ENCODE results near the gene HORMAD2. TPM values are rescaled to one million over a fixed set of nuclear protein-coding genes. Genes with fewer than 3 reads are reported as not detected.

Gene HORMAD2
- total and polyA plus RNA-seq, 2 donors (not counting 3 experiments of a cell fraction or from before 2014, with no cell fraction given), result not detected

DNA sequence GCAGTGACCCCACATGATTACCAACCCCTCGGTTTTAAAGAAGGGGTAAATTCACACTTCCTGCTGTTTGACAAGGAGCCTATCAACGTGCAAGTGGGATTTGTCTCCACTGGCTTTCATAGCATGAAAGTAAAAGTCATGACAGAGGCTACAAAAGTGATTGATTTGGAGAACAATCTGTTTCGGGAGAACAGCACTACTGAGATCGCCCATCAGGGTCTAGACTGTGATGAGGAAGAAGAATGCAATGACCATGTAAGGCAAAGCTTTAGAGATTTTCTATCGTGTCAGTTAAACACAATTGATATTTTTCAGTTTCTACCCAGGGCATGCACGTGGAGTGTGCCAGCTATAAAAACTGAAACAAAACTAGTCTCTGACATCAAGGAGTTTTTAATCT is 41.7 kb downstream of the HORMAD2 start:
- H3K9me3 ChIP-seq (replicated peaks; ENCODE audit: control insufficient read depth, insufficient read depth, low read length), result no peaks in the 10 kb centered on the region
- intact Hi-C loops (cut with micrococcal nuclease), result no loop called here
- H3K27ac ChIP-seq (ENCODE audit: insufficient read depth, low read depth, low read length), result no peak overlapping the region
- no TSS peak for BruUV-seq (replicated peaks)
- no peak overlapping the region for H3K4me3 ChIP-seq (replicated peaks in 1 of 3; ENCODE audit: insufficient read depth in 1 of 3, low read depth in 1 of 3, low read length in 3 of 3)
- ChIA-PET CTCF (interaction anchor here (1.3 to 1.5 kb wide), 2 partner anchors 13 to 134 kb away, joined by 3 read pairs; no protein-coding TSS in a partner anchor), POLR2A (no interaction called here)
- H3K36me3 ChIP-seq (ENCODE audit: control insufficient read depth in 2 of 2, extremely low read depth in 1 of 2, insufficient read depth in 2 of 2, low read length in 2 of 2), result no peaks in the 10 kb centered on the region
- no peaks in the 10 kb centered on the region for H3K4me1 ChIP-seq (ENCODE audit: control insufficient read depth, extremely low read depth, insufficient read depth, low read length)
- peaks cover 30 to 46% of the 10 kb centered on the region in 2 experiments for H3K27me3 ChIP-seq (ENCODE audit: control insufficient read depth in 2 of 2, insufficient read depth in 2 of 2, low read length in 2 of 2)
- H3K9me1 ChIP-seq (replicated peaks; ENCODE audit: control insufficient read depth, extremely low read depth, insufficient read depth, low read length), result no peaks in the 10 kb centered on the region
- TF ChIP-seq GATA2 (IDR thresholded peaks at IDR 0.05; ENCODE audit: insufficient read depth, insufficient read length, low read depth, low read length) (no peak), EZH2 (IDR thresholded peaks at IDR 0.05; ENCODE audit: borderline replicate concordance, low read depth, low read length, severe bottlenecking) (no peak)
- no peak overlapping the region for H3K9ac ChIP-seq (replicated peaks; ENCODE audit: extremely low read depth, insufficient read depth, low read length)
- H2AFZ ChIP-seq (ENCODE audit: low read depth, low read length), result no peak overlapping the region
- H4K20me1 ChIP-seq (replicated peaks; ENCODE audit: control insufficient read depth, extremely low read depth, insufficient read depth, low read length), result no peaks in the 10 kb centered on the region
- no peak overlapping the region for H3K4me2 ChIP-seq (ENCODE audit: insufficient read depth, low read length)
- FAIRE-seq, result no peak
- no peak for DNase-seq (ENCODE audit: low read depth, low spot score)
- dilution Hi-C loops (cut with MboI; ENCODE audit: extremely low pct_ligation_motif_present, low sequenced_read_pairs), result no loop called here
- H3K79me2 ChIP-seq (ENCODE audit: control insufficient read depth, insufficient read depth, low read length), result no peaks in the 10 kb centered on the region

DNA sequence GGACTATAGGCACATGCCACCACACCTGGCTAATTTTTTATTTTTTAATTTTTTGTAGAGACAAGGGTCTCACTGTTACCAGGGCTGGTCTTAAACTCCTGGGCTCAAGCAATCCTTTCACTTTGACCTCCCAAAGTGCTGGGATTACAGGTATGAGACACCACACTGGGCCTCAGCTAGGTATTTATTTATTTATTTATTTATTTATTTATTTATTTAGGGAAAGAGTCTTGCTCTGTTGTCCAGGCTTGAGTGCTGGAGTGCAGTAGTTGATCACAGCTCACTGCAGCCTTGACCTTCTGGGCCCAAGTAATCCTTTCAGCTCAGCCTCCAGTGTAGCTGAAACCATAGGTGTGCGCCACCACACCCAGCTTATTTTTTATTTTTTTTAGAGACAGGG is 43.2 kb downstream of the HORMAD2 start:
- TF ChIP-seq FOS (IDR thresholded peaks at IDR 0.05; ENCODE audit: borderline replicate concordance, insufficient read depth, low read length) (no peak), MYC (IDR thresholded peaks at IDR 0.05; ENCODE audit: low read depth, low read length) (no peak), POLR2A (IDR thresholded peaks at IDR 0.05; ENCODE audit: low read depth, low read length) (no peak), EZH2 (IDR thresholded peaks at IDR 0.05; ENCODE audit: borderline replicate concordance, low read depth, low read length, severe bottlenecking) (no peak), JUN (IDR thresholded peaks at IDR 0.05; ENCODE audit: borderline replicate concordance, insufficient read depth, insufficient read length, low read depth) (no peak), POLR2AphosphoS5 (IDR thresholded peaks at IDR 0.05; ENCODE audit: insufficient read depth, low read depth, low read length) (no peak), GATA2 (IDR thresholded peaks at IDR 0.05; ENCODE audit: insufficient read depth, insufficient read length, low read depth, low read length) (no peak)
- TF ChIP-seq, protein P1, sequence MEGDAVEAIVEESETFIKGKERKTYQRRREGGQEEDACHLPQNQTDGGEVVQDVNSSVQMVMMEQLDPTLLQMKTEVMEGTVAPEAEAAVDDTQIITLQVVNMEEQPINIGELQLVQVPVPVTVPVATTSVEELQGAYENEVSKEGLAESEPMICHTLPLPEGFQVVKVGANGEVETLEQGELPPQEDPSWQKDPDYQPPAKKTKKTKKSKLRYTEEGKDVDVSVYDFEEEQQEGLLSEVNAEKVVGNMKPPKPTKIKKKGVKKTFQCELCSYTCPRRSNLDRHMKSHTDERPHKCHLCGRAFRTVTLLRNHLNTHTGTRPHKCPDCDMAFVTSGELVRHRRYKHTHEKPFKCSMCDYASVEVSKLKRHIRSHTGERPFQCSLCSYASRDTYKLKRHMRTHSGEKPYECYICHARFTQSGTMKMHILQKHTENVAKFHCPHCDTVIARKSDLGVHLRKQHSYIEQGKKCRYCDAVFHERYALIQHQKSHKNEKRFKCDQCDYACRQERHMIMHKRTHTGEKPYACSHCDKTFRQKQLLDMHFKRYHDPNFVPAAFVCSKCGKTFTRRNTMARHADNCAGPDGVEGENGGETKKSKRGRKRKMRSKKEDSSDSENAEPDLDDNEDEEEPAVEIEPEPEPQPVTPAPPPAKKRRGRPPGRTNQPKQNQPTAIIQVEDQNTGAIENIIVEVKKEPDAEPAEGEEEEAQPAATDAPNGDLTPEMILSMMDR (IDR thresholded peaks at IDR 0.05; ENCODE audit: extremely low read depth in 1 of 2, insufficient read depth in 1 of 2, low read depth in 1 of 2, low read length in 2 of 2), result no peak
- TF ChIP-seq, protein P2, sequence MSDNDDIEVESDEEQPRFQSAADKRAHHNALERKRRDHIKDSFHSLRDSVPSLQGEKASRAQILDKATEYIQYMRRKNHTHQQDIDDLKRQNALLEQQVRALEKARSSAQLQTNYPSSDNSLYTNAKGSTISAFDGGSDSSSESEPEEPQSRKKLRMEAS (IDR thresholded peaks at IDR 0.05; ENCODE audit: insufficient read depth, insufficient read length), result no peak
- Histone ChIP-seq H3K79me2 (ENCODE audit: control insufficient read depth, insufficient read depth, low read length) (no peaks in the 10 kb centered on the region), H4K20me1 (replicated peaks; ENCODE audit: control insufficient read depth, extremely low read depth, insufficient read depth, low read length) (no peaks in the 10 kb centered on the region), H3K36me3 (ENCODE audit: control insufficient read depth in 2 of 2, extremely low read depth in 1 of 2, insufficient read depth in 2 of 2, low read length in 2 of 2) (no peaks in the 10 kb centered on the region), H3K27ac (ENCODE audit: insufficient read depth, low read depth, low read length) (no peak overlapping the region), H3K4me2 (ENCODE audit: insufficient read depth, low read length) (no peak overlapping the region), H3K27me3 (ENCODE audit: control insufficient read depth in 2 of 2, insufficient read depth in 2 of 2, low read length in 2 of 2) (peaks cover 33 to 46% of the 10 kb centered on the region in 2 experiments), H3K9me1 (replicated peaks; ENCODE audit: control insufficient read depth, extremely low read depth, insufficient read depth, low read length) (no peaks in the 10 kb centered on the region), H2AFZ (ENCODE audit: low read depth, low read length) (no peak overlapping the region), H3K9ac (replicated peaks; ENCODE audit: extremely low read depth, insufficient read depth, low read length) (no peak overlapping the region), H3K4me1 (ENCODE audit: control insufficient read depth, extremely low read depth, insufficient read depth, low read length) (no peaks in the 10 kb centered on the region), H3K4me3 (replicated peaks in 1 of 3; ENCODE audit: insufficient read depth in 1 of 3, low read depth in 1 of 3, low read length in 3 of 3) (no peak overlapping the region), H3K9me3 (replicated peaks; ENCODE audit: control insufficient read depth, insufficient read depth, low read length) (no peaks in the 10 kb centered on the region)
- DNase-seq (ENCODE audit: low read depth, low spot score), result no peak
- no peak for FAIRE-seq
- dilution Hi-C loops (cut with MboI; ENCODE audit: extremely low pct_ligation_motif_present, low sequenced_read_pairs) (no loop called here), intact Hi-C loops (cut with micrococcal nuclease) (no loop called here)
- BruUV-seq (replicated peaks), result no TSS peak
- ChIA-PET POLR2A (no interaction called here), CTCF (interaction anchor here (1.1 kb wide), 2 partner anchors 11 to 15 kb away, joined by 3 to 4 read pairs; no protein-coding TSS in a partner anchor)

Measured in endothelial cell of umbilical vein (primary cell).